ENCODE measurements around the gene TCEAL3. TPM values are rescaled to one million over a fixed set of nuclear protein-coding genes. Genes with fewer than 3 reads are reported as not detected.
"Not testable (repeated sequence)": the region's sequence is repeated elsewhere in the genome, so short reads cannot be mapped to it uniquely, and the experiment has no call there.

TCEAL3 gene
- total and polyA plus RNA-seq, 2 donors = 5.5 to 25.9 TPM

DNA sequence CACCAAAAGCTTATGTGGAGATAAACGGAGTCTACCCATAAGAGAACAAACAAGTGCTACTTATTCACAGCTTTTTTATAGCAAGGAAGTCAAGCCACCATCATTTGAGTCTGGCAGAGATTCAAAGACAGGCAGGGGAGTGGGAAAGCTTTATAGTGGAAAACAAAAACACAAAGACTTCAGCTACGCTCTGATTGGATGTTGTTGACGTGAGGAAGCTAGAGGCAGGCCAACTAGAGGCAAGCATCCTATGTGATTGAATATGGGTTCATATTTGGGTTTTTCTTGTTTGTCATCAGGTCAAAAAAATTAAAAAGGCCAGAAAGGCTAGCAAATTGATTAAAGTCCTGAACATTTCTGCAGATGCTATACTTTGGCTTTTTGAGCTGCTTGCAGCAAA is 23.2 kb upstream of the TCEAL3 start:
- Histone ChIP-seq H3K27ac (ENCODE audit: low read depth in 1 of 2, low read length in 1 of 2) (no peak overlapping the region), H3K36me3 (ENCODE audit: control insufficient read depth in 2 of 2, insufficient read depth in 2 of 2, low read length in 1 of 2) (no peaks in the 10 kb centered on the region), H3K9me3 (ENCODE audit: control insufficient read depth in 2 of 2, insufficient read depth in 1 of 2, low read length in 1 of 2) (no peaks in the 10 kb centered on the region), H3K27me3 (ENCODE audit: control insufficient read depth in 2 of 2, insufficient read depth in 1 of 2, low read length in 1 of 2) (peaks cover 0 to 6% of the 10 kb centered on the region in 2 donors), H3K4me1 (ENCODE audit: control insufficient read depth in 2 of 2, insufficient read depth in 2 of 2, low read length in 2 of 2) (no peaks in the 10 kb centered on the region), H3K4me3 (ENCODE audit: low read length in 2 of 2) (no peak overlapping the region)
- DNase-seq (ENCODE audit: low read depth in 6 of 9, low spot score in 9 of 9) = no peak
- WGBS = 83% methylated on average over 3 of the region's 3 CpGs

DNA sequence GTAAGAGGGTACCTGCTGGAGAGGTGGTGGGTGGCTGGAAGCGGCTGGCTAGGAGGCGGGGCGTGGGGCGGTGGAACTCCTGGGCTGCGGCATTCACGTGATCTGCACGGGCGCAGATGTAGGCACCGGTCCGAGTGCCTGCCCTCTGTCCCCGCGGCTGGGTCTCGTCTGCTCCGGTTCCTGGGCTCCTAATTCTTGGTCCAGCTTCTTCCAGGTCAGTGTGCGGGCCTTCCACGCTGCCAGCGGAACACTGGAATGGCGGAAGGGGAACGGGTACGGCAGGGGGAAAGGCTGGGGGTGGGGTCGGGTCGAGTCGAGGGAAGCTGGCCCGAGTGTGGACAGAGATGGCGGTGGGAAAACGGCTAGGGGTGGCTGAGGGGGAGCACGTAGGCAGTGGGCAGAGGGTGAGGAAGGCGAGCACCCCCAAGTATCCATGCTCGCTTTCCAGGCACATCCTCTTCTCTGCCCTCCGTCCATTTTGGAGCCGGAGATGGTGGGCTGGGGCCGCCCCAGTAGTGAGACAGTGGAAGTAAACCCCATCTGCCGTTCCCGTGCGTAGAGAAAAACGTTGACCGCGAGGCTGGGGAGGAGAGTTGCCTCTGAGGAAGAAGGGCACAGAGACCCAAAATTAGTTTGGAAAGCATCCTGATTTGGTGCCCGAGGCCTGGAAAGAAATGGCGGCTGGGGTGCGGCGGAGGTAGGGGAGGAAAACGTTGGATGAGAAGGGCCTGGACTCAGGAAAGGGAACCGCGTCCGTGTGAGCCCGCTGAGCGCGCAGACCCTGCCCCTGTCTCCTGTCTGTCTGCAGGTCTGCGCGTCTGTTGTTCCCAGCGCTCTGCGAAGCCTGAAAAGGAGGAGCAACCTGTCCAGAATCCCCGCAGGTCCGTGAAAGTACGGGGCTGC is 22.1 kb upstream of the TCEAL3 start, which contains the start of gene TCEAL4:
Gene TCEAL4 (plus strand): TSS at position 105 of the 903 bp plus-strand sequence. CDS start 1,161 bp downstream, outside the sequence.
- H3K4me1 ChIP-seq (ENCODE audit: control insufficient read depth in 2 of 2, insufficient read depth in 2 of 2, low read length in 2 of 2) = no peaks in the 10 kb centered on the region
- WGBS = 1% methylated on average over 56 of the region's 56 CpGs
- H3K4me3 ChIP-seq (ENCODE audit: low read length in 2 of 2) = peak within 1 kb of the TSS; percentile 67 to 70
- no peaks in the 10 kb centered on the region for H3K9me3 ChIP-seq (ENCODE audit: control insufficient read depth in 2 of 2, insufficient read depth in 1 of 2, low read length in 1 of 2)
- H3K27me3 ChIP-seq (ENCODE audit: control insufficient read depth in 2 of 2, insufficient read depth in 1 of 2, low read length in 1 of 2) = peaks cover 0 to 6% of the 10 kb centered on the region in 2 donors
- DNase-seq (ENCODE audit: low read depth in 6 of 9, low spot score in 9 of 9) = peak in 1 of 9 donors; percentile 25
- H3K36me3 ChIP-seq (ENCODE audit: control insufficient read depth in 2 of 2, insufficient read depth in 2 of 2, low read length in 1 of 2) = no peaks in the 10 kb centered on the region
- H3K27ac ChIP-seq (ENCODE audit: low read depth in 1 of 2, low read length in 1 of 2) = peak within 1 kb of the TSS in 1 of 2 donors; percentile 69

DNA sequence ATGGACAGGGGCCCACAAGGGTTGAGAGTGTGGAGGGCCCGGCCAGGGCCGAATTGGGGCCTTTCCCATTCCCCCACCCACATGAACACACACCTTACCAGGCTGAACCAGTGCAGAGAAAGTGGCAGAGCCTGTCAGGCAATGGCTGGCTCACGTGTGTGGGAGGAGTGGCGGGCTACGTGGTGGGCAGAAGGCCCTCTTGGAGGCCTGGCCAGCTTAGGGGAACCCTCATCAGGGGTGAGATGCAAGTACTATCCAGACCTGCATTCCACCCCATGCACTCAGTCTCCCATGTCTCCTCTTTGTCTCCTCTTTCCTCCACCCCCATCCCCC is 21.5 kb upstream of the TCEAL3 start:
- Histone ChIP-seq H3K4me3 (ENCODE audit: low read length in 2 of 2) (peak overlapping the region; percentile 67 to 70), H3K4me1 (ENCODE audit: control insufficient read depth in 2 of 2, insufficient read depth in 2 of 2, low read length in 2 of 2) (no peaks in the 10 kb centered on the region), H3K27ac (ENCODE audit: low read depth in 1 of 2, low read length in 1 of 2) (no peak overlapping the region), H3K36me3 (ENCODE audit: control insufficient read depth in 2 of 2, insufficient read depth in 2 of 2, low read length in 1 of 2) (no peaks in the 10 kb centered on the region), H3K27me3 (ENCODE audit: control insufficient read depth in 2 of 2, insufficient read depth in 1 of 2, low read length in 1 of 2) (peaks cover 0 to 6% of the 10 kb centered on the region in 2 donors), H3K9me3 (ENCODE audit: control insufficient read depth in 2 of 2, insufficient read depth in 1 of 2, low read length in 1 of 2) (no peaks in the 10 kb centered on the region)
- 50% methylated on average over 5 of the region's 5 CpGs for WGBS
- DNase-seq (ENCODE audit: low read depth in 6 of 9, low spot score in 9 of 9) = no peak

DNA sequence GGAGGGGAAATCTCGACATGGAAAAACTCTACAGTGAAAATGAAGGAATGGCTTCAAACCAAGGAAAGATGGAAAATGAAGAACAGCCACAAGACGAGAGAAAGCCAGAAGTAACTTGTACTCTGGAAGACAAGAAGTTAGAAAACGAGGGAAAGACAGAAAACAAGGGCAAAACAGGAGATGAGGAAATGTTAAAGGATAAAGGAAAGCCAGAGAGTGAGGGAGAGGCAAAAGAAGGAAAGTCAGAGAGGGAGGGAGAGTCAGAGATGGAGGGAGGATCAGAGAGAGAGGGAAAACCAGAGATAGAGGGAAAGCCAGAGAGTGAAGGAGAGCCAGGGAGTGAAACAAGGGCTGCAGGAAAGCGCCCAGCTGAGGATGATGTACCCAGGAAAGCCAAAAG is 21.1 kb upstream of the TCEAL3 start:
- 95% methylated on average over 4 of the region's 4 CpGs for WGBS
- Histone ChIP-seq H3K9me3 (ENCODE audit: control insufficient read depth in 2 of 2, insufficient read depth in 1 of 2, low read length in 1 of 2) (no peaks in the 10 kb centered on the region), H3K36me3 (ENCODE audit: control insufficient read depth in 2 of 2, insufficient read depth in 2 of 2, low read length in 1 of 2) (no peaks in the 10 kb centered on the region), H3K4me3 (ENCODE audit: low read length in 2 of 2) (no peak overlapping the region), H3K27ac (ENCODE audit: low read depth in 1 of 2, low read length in 1 of 2) (no peak overlapping the region), H3K4me1 (ENCODE audit: control insufficient read depth in 2 of 2, insufficient read depth in 2 of 2, low read length in 2 of 2) (no peaks in the 10 kb centered on the region), H3K27me3 (ENCODE audit: control insufficient read depth in 2 of 2, insufficient read depth in 1 of 2, low read length in 1 of 2) (peaks cover 0 to 6% of the 10 kb centered on the region in 2 donors)
- DNase-seq (ENCODE audit: low read depth in 6 of 9, low spot score in 9 of 9) = no peak

DNA sequence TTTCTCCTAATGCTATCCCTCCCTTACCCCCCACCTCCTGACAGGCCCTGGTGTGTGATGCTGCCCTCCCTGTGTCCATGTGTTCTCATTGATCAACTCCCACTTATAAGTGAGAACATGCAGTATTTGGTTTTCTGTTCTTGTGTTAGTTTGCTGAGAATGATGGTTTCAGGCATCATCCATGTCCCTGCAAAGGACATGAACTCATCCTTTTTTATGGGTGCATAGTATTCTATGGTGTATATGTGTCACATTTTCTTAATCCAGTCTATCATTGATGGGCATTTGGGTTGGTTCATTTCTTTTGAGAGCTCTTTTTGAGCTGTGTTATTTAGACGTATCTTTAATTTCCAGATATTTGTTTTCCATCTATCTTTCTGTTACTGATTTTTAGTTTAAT is 15.5 kb upstream of the TCEAL3 start:
- not testable (repeated sequence) for DNase-seq (ENCODE audit: low read depth in 6 of 9, low spot score in 9 of 9); H3K27ac ChIP-seq (ENCODE audit: low read depth in 1 of 2, low read length in 1 of 2); H3K4me1 ChIP-seq (ENCODE audit: control insufficient read depth in 2 of 2, insufficient read depth in 2 of 2, low read length in 2 of 2); H3K27me3 ChIP-seq (ENCODE audit: control insufficient read depth in 2 of 2, insufficient read depth in 1 of 2, low read length in 1 of 2); H3K36me3 ChIP-seq (ENCODE audit: control insufficient read depth in 2 of 2, insufficient read depth in 2 of 2, low read length in 1 of 2); H3K9me3 ChIP-seq (ENCODE audit: control insufficient read depth in 2 of 2, insufficient read depth in 1 of 2, low read length in 1 of 2); H3K4me3 ChIP-seq (ENCODE audit: low read length in 2 of 2)
- 100% methylated on average over 1 of the region's 1 CpG for WGBS

DNA sequence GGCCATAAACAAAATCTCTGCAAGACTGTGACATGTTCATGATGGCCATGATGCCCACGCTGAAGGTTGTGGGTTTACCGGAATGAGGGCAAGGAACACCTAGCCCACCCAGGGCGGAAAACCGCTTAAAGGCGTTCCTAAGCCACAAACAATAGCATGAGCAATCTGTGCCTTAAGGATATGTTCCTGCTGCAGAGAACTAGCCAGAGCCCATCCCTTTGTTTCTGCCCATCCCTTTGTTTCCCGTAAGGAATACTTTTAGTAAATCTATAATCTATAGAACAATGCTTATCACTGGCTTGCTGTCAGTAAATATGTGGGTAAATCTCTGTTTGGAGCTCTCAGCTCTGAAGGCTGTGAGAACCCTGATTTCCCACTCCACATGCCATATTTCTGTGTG is 12.6 kb upstream of the TCEAL3 start:
- not testable (repeated sequence) for H3K4me3 ChIP-seq (ENCODE audit: low read length in 2 of 2); DNase-seq (ENCODE audit: low read depth in 6 of 9, low spot score in 9 of 9); H3K27ac ChIP-seq (ENCODE audit: low read depth in 1 of 2, low read length in 1 of 2); H3K4me1 ChIP-seq (ENCODE audit: control insufficient read depth in 2 of 2, insufficient read depth in 2 of 2, low read length in 2 of 2); H3K27me3 ChIP-seq (ENCODE audit: control insufficient read depth in 2 of 2, insufficient read depth in 1 of 2, low read length in 1 of 2); H3K36me3 ChIP-seq (ENCODE audit: control insufficient read depth in 2 of 2, insufficient read depth in 2 of 2, low read length in 1 of 2); H3K9me3 ChIP-seq (ENCODE audit: control insufficient read depth in 2 of 2, insufficient read depth in 1 of 2, low read length in 1 of 2)
- 98% methylated on average over 6 of the region's 6 CpGs for whole genome bisulfite sequencing

DNA sequence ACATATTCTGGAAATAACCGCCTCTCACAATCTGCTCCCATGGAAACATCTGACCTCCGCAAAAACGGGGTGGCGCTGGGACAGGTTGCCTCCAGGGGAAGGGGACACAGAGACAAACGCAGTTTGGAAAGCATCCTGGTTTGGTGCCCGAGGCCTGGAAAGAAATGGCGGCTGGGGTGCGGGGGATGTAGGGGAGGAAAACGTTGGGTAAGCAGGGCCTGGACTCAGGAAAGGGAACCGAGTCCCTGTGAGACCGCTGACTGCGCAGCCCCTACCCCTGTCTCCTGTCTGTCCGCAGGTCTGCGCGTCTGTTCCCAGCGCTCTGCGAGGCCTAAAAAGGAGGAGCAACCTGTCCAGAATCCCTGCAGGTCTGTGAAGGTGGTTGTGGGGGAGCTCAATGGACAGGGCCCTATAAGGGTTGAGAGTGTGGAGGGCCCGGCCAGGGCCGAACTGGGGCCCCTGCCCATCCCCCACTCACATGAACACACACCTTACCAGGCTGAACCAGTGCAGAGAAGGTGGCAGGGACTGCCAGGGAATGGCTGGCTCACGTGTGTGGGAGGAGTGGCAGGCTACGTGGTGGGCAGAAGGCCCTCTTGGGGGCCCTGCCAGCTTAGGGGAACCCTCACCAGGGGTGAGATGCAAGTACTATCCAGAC is 672 bp downstream of the TCEAL3 start:
- H3K4me1 ChIP-seq (ENCODE audit: control insufficient read depth in 2 of 2, insufficient read depth in 2 of 2, low read length in 2 of 2) = peaks cover 0 to 3% of the 10 kb centered on the region in 2 donors
- no peak for DNase-seq (ENCODE audit: low read depth in 6 of 9, low spot score in 9 of 9)
- H3K9me3 ChIP-seq (ENCODE audit: control insufficient read depth in 2 of 2, insufficient read depth in 1 of 2, low read length in 1 of 2) = no peaks in the 10 kb centered on the region
- peaks cover 0 to 17% of the 10 kb centered on the region in 2 donors for H3K27me3 ChIP-seq (ENCODE audit: control insufficient read depth in 2 of 2, insufficient read depth in 1 of 2, low read length in 1 of 2)
- WGBS = 14% methylated on average over 21 of the region's 21 CpGs
- no peaks in the 10 kb centered on the region for H3K36me3 ChIP-seq (ENCODE audit: control insufficient read depth in 2 of 2, insufficient read depth in 2 of 2, low read length in 1 of 2)
- peak overlapping the region in 1 of 2 donors; percentile 70 for H3K27ac ChIP-seq (ENCODE audit: low read depth in 1 of 2, low read length in 1 of 2)
- peak overlapping the region; percentile 46 to 60 for H3K4me3 ChIP-seq (ENCODE audit: low read length in 2 of 2)

DNA sequence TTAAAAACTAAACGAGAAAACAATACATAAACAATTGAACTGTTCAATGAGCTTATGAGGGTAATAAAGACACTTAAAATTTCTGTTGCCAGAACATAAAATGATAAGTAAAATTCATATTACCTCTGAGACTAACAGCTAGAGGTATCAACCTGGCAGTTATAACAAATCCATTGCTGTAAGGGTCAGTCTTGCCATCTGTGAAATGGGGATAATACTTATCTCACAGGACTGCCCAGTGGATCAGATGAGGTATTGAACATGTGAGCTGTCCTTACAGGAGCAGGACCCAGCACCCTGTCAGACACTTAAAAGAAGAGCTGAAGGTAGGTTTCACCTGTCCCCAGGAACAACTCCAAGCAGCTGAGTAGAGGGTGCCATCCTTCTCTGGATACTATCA is 2.5 kb downstream of the TCEAL3 start:
- DNase-seq (ENCODE audit: low read depth in 6 of 9, low spot score in 9 of 9) = no peak
- peaks cover 0 to 17% of the 10 kb centered on the region in 2 donors for H3K27me3 ChIP-seq (ENCODE audit: control insufficient read depth in 2 of 2, insufficient read depth in 1 of 2, low read length in 1 of 2)
- H3K36me3 ChIP-seq (ENCODE audit: control insufficient read depth in 2 of 2, insufficient read depth in 2 of 2, low read length in 1 of 2) = no peaks in the 10 kb centered on the region
- no peaks in the 10 kb centered on the region for H3K9me3 ChIP-seq (ENCODE audit: control insufficient read depth in 2 of 2, insufficient read depth in 1 of 2, low read length in 1 of 2)
- H3K27ac ChIP-seq (ENCODE audit: low read depth in 1 of 2, low read length in 1 of 2) = no peak overlapping the region
- 97% methylated on average over 1 of the region's 1 CpG for WGBS
- no peak overlapping the region for H3K4me3 ChIP-seq (ENCODE audit: low read length in 2 of 2)
- H3K4me1 ChIP-seq (ENCODE audit: control insufficient read depth in 2 of 2, insufficient read depth in 2 of 2, low read length in 2 of 2) = peaks cover 0 to 3% of the 10 kb centered on the region in 2 donors

DNA sequence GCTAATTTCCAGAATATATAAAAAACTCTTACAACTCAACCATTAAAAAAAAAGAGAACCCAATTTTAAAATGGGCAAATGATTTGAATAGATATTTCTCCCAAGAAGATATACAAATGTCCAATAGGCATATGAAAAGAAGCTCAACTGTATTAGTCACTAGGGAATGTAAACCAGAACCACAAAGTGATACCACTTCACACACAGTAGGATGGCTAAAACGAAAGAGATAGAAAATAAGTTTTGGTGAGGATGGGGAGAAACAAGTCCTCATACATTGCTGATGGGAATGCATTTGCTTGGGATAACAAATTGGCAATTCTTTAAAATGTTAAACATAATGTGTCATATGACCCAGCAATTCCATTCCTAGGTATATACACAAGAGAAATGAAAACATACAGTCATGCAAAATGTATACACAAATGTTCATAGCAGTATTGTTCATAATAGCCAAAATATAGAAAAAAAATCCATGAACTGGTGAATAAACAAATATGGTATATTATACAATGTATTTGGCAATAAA is 5.7 kb downstream of the TCEAL3 start:
- H3K9me3 ChIP-seq (ENCODE audit: control insufficient read depth in 2 of 2, insufficient read depth in 1 of 2, low read length in 1 of 2) = no peaks in the 10 kb centered on the region
- WGBS = 89% methylated on average over 1 of the region's 1 CpG
- H3K36me3 ChIP-seq (ENCODE audit: control insufficient read depth in 2 of 2, insufficient read depth in 2 of 2, low read length in 1 of 2) = no peaks in the 10 kb centered on the region
- no peak overlapping the region for H3K4me3 ChIP-seq (ENCODE audit: low read length in 2 of 2)
- no peak overlapping the region for H3K27ac ChIP-seq (ENCODE audit: low read depth in 1 of 2, low read length in 1 of 2)
- peaks cover 0 to 4% of the 10 kb centered on the region in 2 donors for H3K27me3 ChIP-seq (ENCODE audit: control insufficient read depth in 2 of 2, insufficient read depth in 1 of 2, low read length in 1 of 2)
- no peak for DNase-seq (ENCODE audit: low read depth in 6 of 9, low spot score in 9 of 9)
- no peaks in the 10 kb centered on the region for H3K4me1 ChIP-seq (ENCODE audit: control insufficient read depth in 2 of 2, insufficient read depth in 2 of 2, low read length in 2 of 2)

Measured in thymus (tissue), 11 donors.